ENCODE results near the gene GPR157.

- TF ChIP-seq POLR2A (IDR thresholded peaks at IDR 0.05; ENCODE audit: low read length) (no peak), CTCF (IDR thresholded peaks at IDR 0.05) (no peak), TP53 (CRISPR knock-in tag; IDR thresholded peaks at IDR 0.05) (no peak), KDM1A (IDR thresholded peaks at IDR 0.05; ENCODE audit: low read depth) (no peak)
Observed at GRCh38 chr1:9111957-9112356, 16.9 kb downstream of the GPR157 start.
